PC-3 (cell line): Measurements from ENCODE around the gene NDOR1. TPM values are rescaled to one million over a fixed set of nuclear protein-coding genes. Genes with fewer than 3 reads are reported as not detected.

ENCODE experiments used
- ATAC-seq: fragments of 200-7000 bp; cut with Tn5 transposase; 2 replicates; pipeline ENCODE4 v1.9.1; 2020; ENCODE audit warnings: mild to moderate bottlenecking, moderate library complexity
- BruUV-seq: library from RNA; stranded (reverse); fragments of 400-500 nt; replicated peaks from 2 replicates; lab custom pipeline; 2021; lab: Mats Ljungman, UMichigan
- CTCF ChIA-PET: fragments of 300-600 bp; sonication (Branson Sonifier 250); formaldehyde crosslinking; loops from one replicate; lab custom pipeline; 2022; ENCODE audit warnings: antibody characterized with exemption; lab: Charles Lee
- POLR2A ChIA-PET: fragments of 300-600 bp; sonication (Branson Sonifier 250); formaldehyde crosslinking; loops from one replicate; lab custom pipeline; 2022; ENCODE audit warnings: antibody characterized with exemption; ENCODE audit not compliant: unreplicated experiment; lab: Charles Lee
- DNase-seq: peaks from one replicate; pipeline ENCODE4 v3.0.0-alpha.2; 2015
- H2AFZ ChIP-seq: fragments of 300-600 bp; sonication (generic); 2 replicates; pipeline ENCODE4 v1.6.0; 2016; ENCODE audit warnings: antibody characterized with exemption, low read length
- H3F3A ChIP-seq: fragments of 300-600 bp; sonication (generic); one replicate; pipeline ENCODE4 v1.6.0; 2017; ENCODE audit warnings: antibody characterized with exemption, low read length, control low read depth, mild to moderate bottlenecking; ENCODE audit not compliant: unreplicated experiment
- H3K27ac ChIP-seq: fragments of 300-600 bp; sonication (generic); 2 replicates; pipeline ENCODE4 v1.5.1; 2016; ENCODE audit warnings: mild to moderate bottlenecking, low read length
- H3K27me3 ChIP-seq: fragments of 300-600 bp; sonication (generic); 2 replicates; pipeline ENCODE4 v1.6.1; 2016; ENCODE audit warnings: low read length, mixed read lengths
- H3K36me3 ChIP-seq: fragments of 300-600 bp; sonication (generic); 2 replicates; pipeline ENCODE4 v1.6.1; 2016; ENCODE audit warnings: low read depth, mixed run types, low read length, mixed read lengths
- H3K4me1 ChIP-seq: fragments of 300-600 bp; sonication (generic); 2 replicates; pipeline ENCODE4 v1.5.1; 2016; ENCODE audit warnings: low read length; ENCODE audit not compliant: insufficient read depth
- H3K4me2 ChIP-seq: fragments of 300-600 bp; sonication (generic); 2 replicates; pipeline ENCODE4 v1.6.0; 2016; ENCODE audit warnings: low read length
- H3K4me3 ChIP-seq: fragments of 300-600 bp; sonication (generic); 2 replicates; pipeline ENCODE4 v1.5.1; 2016; ENCODE audit warnings: mild to moderate bottlenecking, low read length, mixed read lengths
- H3K79me2 ChIP-seq: fragments of 300-600 bp; sonication (generic); 2 replicates; pipeline ENCODE4 v1.6.1; 2017; ENCODE audit warnings: low read length, mixed read lengths
- H3K9ac ChIP-seq: fragments of 300-600 bp; sonication (generic); 2 replicates; pipeline ENCODE4 v1.6.0; 2016; ENCODE audit warnings: mild to moderate bottlenecking, low read length
- H3K9me2 ChIP-seq: fragments of 300-600 bp; sonication (generic); replicated peaks from 2 replicates; pipeline ENCODE4 v1.6.1; 2016; ENCODE audit warnings: mixed run types, low read length, mixed read lengths
- H3K9me3 ChIP-seq: fragments of 300-600 bp; sonication (generic); 2 replicates; pipeline ENCODE4 v1.6.1; 2016; ENCODE audit warnings: low read length, mixed read lengths
- H4K20me1 ChIP-seq: fragments of 300-600 bp; sonication (generic); 2 replicates; pipeline ENCODE4 v1.6.1; 2016; ENCODE audit warnings: low read length, mixed read lengths
- EZH2 ChIP-seq: fragments of 300-600 bp; sonication (generic); IDR thresholded peaks from one replicate; pipeline ENCODE4 v1.6.1; 2017; ENCODE audit warnings: antibody characterized with exemption, mild to moderate bottlenecking, low read length; ENCODE audit not compliant: unreplicated experiment
- EZH2phosphoT487 ChIP-seq: fragments of 300-600 bp; sonication (generic); IDR thresholded peaks from 2 replicates; pipeline ENCODE4 v1.6.1; 2018; ENCODE audit warnings: mild to moderate bottlenecking, antibody characterized with exemption, low read length, borderline replicate concordance
- intact Hi-C: fragments of 100-400 bp; cut with micrococcal nuclease; formaldehyde crosslinking; loops from 2 replicates; pipeline ENCODE4 v1.9.0; 2023
- total RNA-seq: library from RNA; depleted of rRNA; stranded (reverse); fragments of >200 nt; gene quantifications from 2 replicates; pipeline ENCODE4 v1.2.3, GENCODE V29; 2014
- TF ChIP-seq, protein P1 (sequence below): fragments of 300-600 bp; sonication (generic); conservative IDR thresholded peaks from 2 replicates; pipeline ENCODE4 v1.5.1; 2017; ENCODE audit warnings: antibody characterized with exemption, low read depth, mild to moderate bottlenecking, low read length

Gene NDOR1
- total RNA-seq, 1 experiment from 2014 or later, result 25.7 TPM

DNA sequence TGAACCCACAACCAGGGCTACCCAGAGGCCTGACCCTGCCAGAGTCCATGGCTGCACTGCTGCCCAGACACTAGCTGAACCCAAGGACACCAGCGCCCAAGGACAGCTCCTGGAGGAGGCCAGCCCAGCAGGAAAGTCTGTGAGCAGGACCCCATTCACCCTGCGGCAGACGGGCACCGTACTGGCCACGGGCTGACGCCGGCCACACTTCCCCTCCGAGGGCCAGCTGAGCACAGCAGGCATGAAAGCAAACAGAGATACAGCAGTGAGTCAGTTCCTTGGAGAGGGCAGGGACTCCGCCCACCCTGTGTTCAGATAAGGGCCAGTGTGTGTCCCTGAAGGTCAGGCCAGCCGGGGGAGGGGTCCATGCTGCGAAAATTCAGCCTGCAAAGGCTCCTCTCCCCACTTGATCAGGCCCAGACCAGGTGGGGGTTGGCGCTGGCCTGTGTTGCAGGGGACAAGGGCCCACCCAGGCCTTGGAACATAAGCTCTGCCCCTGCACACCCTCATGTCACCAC, 13.3 kb downstream of the NDOR1 start:
- Histone ChIP-seq H3K9me3 (no peaks in the 10 kb centered on the region), H3K4me1 (peaks cover 25% of the 10 kb centered on the region), H3K27ac (peak overlapping the region; percentile 10), H2AFZ (no peak overlapping the region), H3K27me3 (no peaks in the 10 kb centered on the region), H3K9ac (no peak overlapping the region), H3K79me2 (peaks cover 1% of the 10 kb centered on the region; the same call in 1 of the 2 replicates), H3K36me3 (no peaks in the 10 kb centered on the region), H3K4me2 (peak overlapping the region; percentile 90), H3K9me2 (no peaks in the 10 kb centered on the region), H4K20me1 (no peaks in the 10 kb centered on the region), H3K4me3 (peak overlapping the region; percentile 70), H3F3A (peaks cover 1% of the 10 kb centered on the region)
- ATAC-seq, result peak; percentile 55
- CTCF ChIA-PET, result interaction anchor here (0.6 kb wide), 1 partner anchor 62 kb away, joined by 3 read pairs; no protein-coding TSS in a partner anchor
- TF ChIP-seq EZH2, result no peak
- TF ChIP-seq, protein P1, sequence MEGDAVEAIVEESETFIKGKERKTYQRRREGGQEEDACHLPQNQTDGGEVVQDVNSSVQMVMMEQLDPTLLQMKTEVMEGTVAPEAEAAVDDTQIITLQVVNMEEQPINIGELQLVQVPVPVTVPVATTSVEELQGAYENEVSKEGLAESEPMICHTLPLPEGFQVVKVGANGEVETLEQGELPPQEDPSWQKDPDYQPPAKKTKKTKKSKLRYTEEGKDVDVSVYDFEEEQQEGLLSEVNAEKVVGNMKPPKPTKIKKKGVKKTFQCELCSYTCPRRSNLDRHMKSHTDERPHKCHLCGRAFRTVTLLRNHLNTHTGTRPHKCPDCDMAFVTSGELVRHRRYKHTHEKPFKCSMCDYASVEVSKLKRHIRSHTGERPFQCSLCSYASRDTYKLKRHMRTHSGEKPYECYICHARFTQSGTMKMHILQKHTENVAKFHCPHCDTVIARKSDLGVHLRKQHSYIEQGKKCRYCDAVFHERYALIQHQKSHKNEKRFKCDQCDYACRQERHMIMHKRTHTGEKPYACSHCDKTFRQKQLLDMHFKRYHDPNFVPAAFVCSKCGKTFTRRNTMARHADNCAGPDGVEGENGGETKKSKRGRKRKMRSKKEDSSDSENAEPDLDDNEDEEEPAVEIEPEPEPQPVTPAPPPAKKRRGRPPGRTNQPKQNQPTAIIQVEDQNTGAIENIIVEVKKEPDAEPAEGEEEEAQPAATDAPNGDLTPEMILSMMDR, result no peak
- no peak for TF ChIP-seq EZH2phosphoT487
- no TSS peak for BruUV-seq
- intact Hi-C loops, result no loop called here
- DNase-seq, result peak; percentile 65
- POLR2A ChIA-PET, result interaction anchor here (0.6 to 0.7 kb wide), 2 partner anchors 68 to 132 kb away, joined by 4 to 5 read pairs; partner anchors contain the start of gene MAN1B1

DNA sequence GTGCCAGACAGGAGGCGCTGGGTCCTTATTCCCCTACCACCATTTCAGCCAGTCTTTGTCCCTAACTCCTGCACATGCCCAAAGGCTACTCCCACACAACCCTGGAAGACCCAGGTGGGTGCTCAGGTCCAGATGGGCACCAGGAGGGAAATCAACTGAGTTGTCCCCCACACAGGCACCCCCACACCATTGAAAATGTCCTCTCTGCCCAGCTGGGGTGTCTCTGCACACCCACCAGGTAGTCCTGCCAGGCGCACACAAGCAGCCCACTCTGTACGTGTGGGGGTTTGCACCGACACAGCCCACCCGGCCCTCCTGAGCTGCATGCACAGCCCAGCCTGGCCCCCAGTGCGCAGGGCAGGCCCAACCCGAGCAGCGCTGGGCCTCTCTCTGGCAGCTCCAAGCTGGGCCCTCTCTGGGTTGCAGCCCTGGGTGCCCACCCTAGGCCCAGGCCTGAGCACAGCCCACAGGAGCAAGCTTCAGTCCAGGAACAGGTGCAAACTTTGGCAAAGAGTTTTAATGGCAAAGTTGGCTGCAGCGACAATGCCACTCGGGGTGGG, 14.3 kb downstream of the NDOR1 start:
- Histone ChIP-seq H3K4me3 (no peak overlapping the region), H3K9me3 (no peaks in the 10 kb centered on the region), H2AFZ (no peak overlapping the region), H3K79me2 (peaks cover 8% of the 10 kb centered on the region; the same call in 1 of the 2 replicates), H3K9me2 (no peaks in the 10 kb centered on the region), H3K4me2 (no peak overlapping the region), H3K27me3 (no peaks in the 10 kb centered on the region), H3K9ac (no peak overlapping the region), H3K27ac (no peak overlapping the region), H3K36me3 (no peaks in the 10 kb centered on the region), H3K4me1 (peaks cover 33% of the 10 kb centered on the region), H4K20me1 (no peaks in the 10 kb centered on the region), H3F3A (peaks cover 2% of the 10 kb centered on the region)
- DNase-seq, result no peak
- intact Hi-C loops, result no loop called here
- no TSS peak for BruUV-seq
- no peak for TF ChIP-seq EZH2
- TF ChIP-seq EZH2phosphoT487, result no peak
- TF ChIP-seq, protein P1, result no peak
- no peak for ATAC-seq
- ChIA-PET POLR2A (interaction anchor here (0.6 kb wide), 1 partner anchor 133 kb away, joined by 4 read pairs; the partner anchor contains the start of gene MAN1B1), CTCF (no interaction called here)
